Measurements from ENCODE around the gene AZI2.

Gene AZI2

GRCh38 chr3:28335246-28335645 is 13.4 kb downstream of the AZI2 start:
- no peak for TF ChIP-seq CTCF (IDR thresholded peaks at IDR 0.05; ENCODE audit: insufficient read depth, low read length, poor library complexity, severe bottlenecking)
- DNase-seq (ENCODE audit: extremely low read depth, insufficient read length) = no peak
- 0 out of 2 replicates have a peak, but pooled peaks cover 1% of the 10 kb centered on the region for H3K36me3 ChIP-seq (ENCODE audit: control insufficient read depth, insufficient read depth, low read length)
- no peaks in the 10 kb centered on the region for H3K27me3 ChIP-seq (replicated peaks; ENCODE audit: control insufficient read depth, insufficient read depth, low read length)
- no peak overlapping the region for H3K4me3 ChIP-seq (replicated peaks; ENCODE audit: low read depth, low read length)

GRCh38 chr3:28334552-28334951 is 14.1 kb downstream of the AZI2 start:
- Histone ChIP-seq H3K36me3 (ENCODE audit: control insufficient read depth, insufficient read depth, low read length) (peaks cover 1% of the 10 kb centered on the region; the same call in 1 of the 2 replicates), H3K27me3 (replicated peaks; ENCODE audit: control insufficient read depth, insufficient read depth, low read length) (no peaks in the 10 kb centered on the region), H3K4me3 (replicated peaks; ENCODE audit: low read depth, low read length) (no peak overlapping the region)
- no peak for DNase-seq (ENCODE audit: extremely low read depth, insufficient read length)
- TF ChIP-seq CTCF (IDR thresholded peaks at IDR 0.05; ENCODE audit: insufficient read depth, low read length, poor library complexity, severe bottlenecking) = no peak

- TF ChIP-seq CTCF (IDR thresholded peaks at IDR 0.05; ENCODE audit: insufficient read depth, low read length, poor library complexity, severe bottlenecking) = peak; percentile 46
- Histone ChIP-seq H3K27me3 (replicated peaks; ENCODE audit: control insufficient read depth, insufficient read depth, low read length) (no peaks in the 10 kb centered on the region), H3K4me3 (replicated peaks; ENCODE audit: low read depth, low read length) (no peak overlapping the region), H3K36me3 (ENCODE audit: control insufficient read depth, insufficient read depth, low read length) (peaks cover 2% of the 10 kb centered on the region; the same call in 1 of the 2 replicates)
- DNase-seq (ENCODE audit: extremely low read depth, insufficient read length) = peak; percentile 9
These were observed 20.2 kb downstream of the AZI2 start for GRCh38 chr3:28328188-28329151.

- peak; percentile 9 for DNase-seq (ENCODE audit: extremely low read depth, insufficient read length)
- no peak for TF ChIP-seq CTCF (IDR thresholded peaks at IDR 0.05; ENCODE audit: insufficient read depth, low read length, poor library complexity, severe bottlenecking)
- peaks cover 2% of the 10 kb centered on the region; the same call in 1 of the 2 replicates for H3K36me3 ChIP-seq (ENCODE audit: control insufficient read depth, insufficient read depth, low read length)
- no peak overlapping the region for H3K4me3 ChIP-seq (replicated peaks; ENCODE audit: low read depth, low read length)
- no peaks in the 10 kb centered on the region for H3K27me3 ChIP-seq (replicated peaks; ENCODE audit: control insufficient read depth, insufficient read depth, low read length)
These were observed 22.1 kb downstream of the AZI2 start for GRCh38 chr3:28326458-28326926.

GRCh38 chr3:28322464-28322863 is 26.2 kb downstream of the AZI2 start:
- Histone ChIP-seq H3K4me3 (replicated peaks; ENCODE audit: low read depth, low read length) (no peak overlapping the region), H3K36me3 (ENCODE audit: control insufficient read depth, insufficient read depth, low read length) (peaks cover 2% of the 10 kb centered on the region; the same call in 1 of the 2 replicates), H3K27me3 (replicated peaks; ENCODE audit: control insufficient read depth, insufficient read depth, low read length) (no peaks in the 10 kb centered on the region)
- TF ChIP-seq CTCF (IDR thresholded peaks at IDR 0.05; ENCODE audit: insufficient read depth, low read length, poor library complexity, severe bottlenecking) = no peak
- DNase-seq (ENCODE audit: extremely low read depth, insufficient read length) = no peak

All from GM06990 (cell line).